HG03103 (cell line): ENCODE results near the gene DLGAP1.

Experiments used
- ATAC-seq: cut with Tn5 transposase; IDR thresholded peaks from one replicate; pipeline ENCODE4 v1.9.1; 2021; ENCODE audit warnings: low read depth; ENCODE audit not compliant: unreplicated experiment

The DLGAP1 gene

GRCh38 chr18:3753106-3753505 lies 702.0 kb downstream of the DLGAP1 start:
- ATAC-seq, result no peak

DNA sequence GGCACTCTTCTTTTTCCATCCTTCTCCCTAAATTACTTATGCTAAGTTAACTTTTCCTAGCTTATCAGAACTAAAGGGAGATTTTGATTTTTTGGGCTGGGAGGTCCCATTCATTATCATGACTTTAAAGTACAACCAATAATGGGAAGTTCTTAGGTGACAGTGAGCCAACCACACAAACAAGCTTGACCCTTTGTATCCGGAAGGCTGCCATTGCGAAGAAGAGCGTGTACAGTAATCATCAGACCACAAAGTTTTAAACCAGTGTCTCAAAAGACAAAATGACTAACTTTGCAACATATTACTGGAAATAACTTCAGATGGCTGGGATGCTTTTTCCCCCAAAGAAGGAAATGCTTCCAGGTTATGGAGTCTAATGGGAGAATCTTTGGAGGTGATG lies 707.0 kb downstream of the DLGAP1 start:
- ATAC-seq, result no peak

DNA sequence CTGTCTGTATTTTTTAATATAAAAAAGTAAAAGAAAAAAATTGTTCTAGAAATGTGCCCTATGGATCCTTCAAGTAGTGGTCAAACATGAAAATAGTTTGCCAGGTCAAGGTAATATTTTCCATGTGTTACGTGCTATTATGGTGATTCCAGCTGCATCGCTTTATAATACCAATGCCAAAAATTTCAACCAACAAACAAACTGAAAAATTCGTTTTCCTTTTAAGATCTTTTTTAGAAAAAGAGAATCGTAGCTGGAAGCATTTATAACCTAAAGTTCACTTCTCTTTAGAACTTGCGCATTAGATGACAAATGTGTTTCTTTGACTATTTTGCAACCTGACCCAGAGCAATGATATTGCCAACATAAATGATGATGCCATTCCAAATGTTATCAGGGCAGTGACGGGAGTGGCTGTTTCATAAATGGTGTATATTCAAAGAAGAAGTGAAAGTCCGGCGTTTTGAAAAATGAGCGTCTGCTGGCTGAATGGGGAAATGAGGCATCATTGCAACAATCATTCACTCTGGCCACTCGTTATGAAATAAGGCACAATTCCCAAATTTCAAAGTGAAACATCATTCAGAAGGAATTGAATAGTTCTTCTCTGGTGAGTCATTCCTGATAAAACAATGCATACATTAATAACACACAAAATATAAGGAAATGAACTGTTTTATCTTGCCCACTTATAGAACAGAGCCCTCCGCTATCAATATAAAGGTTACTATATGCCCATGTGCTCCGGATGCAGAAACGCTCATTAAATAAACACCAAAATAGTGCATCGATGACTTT lies 707.7 kb downstream of the DLGAP1 start:
- ATAC-seq, result no peak

DNA sequence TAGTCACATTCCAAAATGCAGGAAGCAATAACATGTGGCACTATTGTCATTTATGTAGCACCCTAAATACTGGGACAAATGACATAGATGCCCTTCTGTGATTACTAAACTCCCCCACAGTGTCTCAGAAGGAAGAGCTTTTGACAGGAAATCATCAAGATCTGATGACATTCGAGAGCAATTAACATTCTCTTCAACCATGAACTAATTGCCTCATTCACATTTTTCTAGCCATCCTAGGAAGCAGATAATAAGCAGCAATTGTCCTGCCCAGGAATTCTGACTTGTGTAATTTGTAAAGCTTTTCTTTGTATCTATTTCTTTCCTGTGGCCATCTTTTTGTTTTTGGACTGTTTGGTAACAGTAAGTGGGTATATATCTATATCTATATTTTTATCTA lies 712.6 kb downstream of the DLGAP1 start:
- ATAC-seq, result no peak

- no peak for ATAC-seq
These were observed 713.8 kb downstream of the DLGAP1 start for GRCh38 chr18:3741333-3741732.

- no peak for ATAC-seq
These were observed 726.2 kb downstream of the DLGAP1 start for GRCh38 chr18:3728704-3729437.

DNA sequence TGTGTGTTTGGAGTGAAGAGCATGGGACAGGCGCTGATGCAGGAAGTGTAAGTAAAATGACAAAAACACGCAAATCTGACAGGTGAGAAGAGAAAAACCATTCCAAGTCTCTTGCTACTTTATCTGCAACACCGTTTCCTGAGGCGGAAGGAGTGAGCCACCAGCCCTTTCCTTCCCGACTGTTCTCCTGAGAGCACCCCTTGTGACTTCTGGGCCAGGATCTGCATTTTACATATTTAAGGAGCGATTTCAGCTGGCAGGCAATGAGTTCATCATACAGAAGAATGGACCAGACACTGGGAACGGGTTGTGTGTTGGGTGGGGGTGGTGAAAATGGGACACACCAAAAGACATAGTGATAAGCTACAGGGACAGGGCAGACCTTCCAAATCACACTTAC lies 727.8 kb downstream of the DLGAP1 start:
- ATAC-seq, result no peak

GRCh38 chr18:3726238-3726951 lies 728.7 kb downstream of the DLGAP1 start:
- ATAC-seq, result no peak

DNA sequence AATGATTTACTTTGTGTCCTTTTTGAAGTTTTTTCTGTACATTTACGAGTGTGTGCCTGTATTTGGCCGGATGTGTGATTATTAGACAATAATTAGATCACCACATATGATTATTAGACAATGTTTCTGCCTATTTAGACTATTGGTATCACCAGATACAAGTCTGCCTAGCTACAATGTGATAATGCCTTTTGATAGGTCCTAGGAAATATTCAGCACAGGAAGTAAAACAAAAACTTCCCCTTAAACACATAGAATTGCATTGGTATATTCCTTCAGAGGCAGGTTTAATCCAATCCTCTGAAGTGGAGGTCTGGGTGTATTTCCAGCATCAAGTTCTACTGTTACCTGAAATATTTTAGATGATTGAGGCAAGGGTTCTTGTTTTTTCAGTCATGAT lies 730.0 kb downstream of the DLGAP1 start:
- no peak for ATAC-seq

GRCh38 chr18:3723554-3723953 lies 731.6 kb downstream of the DLGAP1 start:
- no peak for ATAC-seq

GRCh38 chr18:3722649-3723433 lies 732.3 kb downstream of the DLGAP1 start:
- no peak for ATAC-seq

DNA sequence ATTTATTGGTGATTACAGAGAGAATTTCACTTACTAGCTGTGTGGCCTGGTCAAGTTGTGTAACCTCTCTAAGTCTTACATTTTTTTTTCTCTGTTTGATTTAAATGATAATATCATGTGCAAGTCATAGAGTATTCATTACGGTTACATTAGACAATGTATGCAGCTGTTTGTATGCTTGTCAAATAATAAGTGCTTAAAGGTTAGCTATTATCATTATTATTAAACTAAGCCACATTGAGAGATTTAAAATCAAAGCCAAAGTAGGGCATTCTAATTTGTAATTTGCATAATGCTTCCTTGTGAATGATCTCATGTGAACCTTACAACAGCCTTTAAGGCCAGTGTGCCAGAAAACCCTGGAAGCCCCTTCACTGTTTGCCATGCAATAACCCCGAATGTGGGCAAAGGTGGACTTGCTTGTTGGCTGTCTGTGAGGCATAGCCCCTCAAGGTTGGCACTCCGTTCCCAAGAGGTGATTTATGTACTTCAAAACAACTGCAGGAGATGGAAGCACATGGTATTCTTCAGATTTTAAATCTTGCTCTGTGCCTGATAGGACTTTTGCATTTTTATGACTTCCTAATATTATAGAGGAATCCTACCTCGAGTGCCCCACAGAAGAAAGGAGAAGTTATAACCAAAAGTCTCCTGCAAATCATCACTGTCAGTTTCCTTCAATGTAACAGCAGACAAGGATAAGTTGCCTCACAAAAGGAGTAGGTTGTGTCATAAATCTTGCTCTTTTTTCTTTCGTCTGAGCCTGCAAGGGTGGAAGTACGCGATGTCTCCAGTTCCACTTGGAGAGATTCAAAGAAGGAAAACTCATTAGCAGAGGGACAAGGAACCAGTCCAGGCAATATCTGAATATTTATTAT lies 733.1 kb downstream of the DLGAP1 start:
- ATAC-seq, result no peak

- no peak for ATAC-seq
These were observed 734.1 kb downstream of the DLGAP1 start for GRCh38 chr18:3720818-3721545.

GRCh38 chr18:3720159-3720558 lies 734.9 kb downstream of the DLGAP1 start:
- ATAC-seq, result no peak

- ATAC-seq, result no peak
These were observed 737.6 kb downstream of the DLGAP1 start for GRCh38 chr18:3717376-3718025.

DNA sequence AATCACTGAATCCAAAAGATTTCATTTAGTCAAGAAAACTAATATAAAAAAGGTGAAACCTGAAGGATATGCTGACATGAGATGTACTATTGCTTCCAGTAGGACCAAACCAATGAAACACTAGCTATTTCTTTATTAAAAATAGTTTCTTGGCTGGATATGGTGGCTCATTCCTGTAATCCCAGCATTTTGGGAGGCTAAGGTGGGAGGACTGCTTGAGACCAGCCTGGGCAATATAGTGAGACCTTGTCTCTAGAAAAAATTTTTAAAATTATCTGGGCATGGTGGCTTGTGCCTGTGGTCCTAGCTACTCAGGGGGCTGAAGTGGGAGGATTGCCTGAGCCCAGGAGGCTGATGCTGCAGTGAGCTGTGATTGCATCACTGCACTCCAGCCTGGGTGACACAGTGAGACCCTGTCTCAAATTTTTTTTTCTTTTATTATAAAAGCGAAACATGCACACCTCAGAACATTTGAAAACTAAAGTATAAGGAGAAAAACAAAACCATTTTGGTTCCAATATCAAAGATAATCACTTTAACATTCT lies 738.9 kb downstream of the DLGAP1 start:
- ATAC-seq, result no peak

- no peak for ATAC-seq
These were observed 739.7 kb downstream of the DLGAP1 start for GRCh38 chr18:3715231-3716080.
